ENCODE measurements around the gene VAV2. TPM values are rescaled to one million over a fixed set of nuclear protein-coding genes. Genes with fewer than 3 reads are reported as not detected.

VAV2 gene
- polyA plus RNA-seq, 1 experiment = 9.0 TPM

DNA sequence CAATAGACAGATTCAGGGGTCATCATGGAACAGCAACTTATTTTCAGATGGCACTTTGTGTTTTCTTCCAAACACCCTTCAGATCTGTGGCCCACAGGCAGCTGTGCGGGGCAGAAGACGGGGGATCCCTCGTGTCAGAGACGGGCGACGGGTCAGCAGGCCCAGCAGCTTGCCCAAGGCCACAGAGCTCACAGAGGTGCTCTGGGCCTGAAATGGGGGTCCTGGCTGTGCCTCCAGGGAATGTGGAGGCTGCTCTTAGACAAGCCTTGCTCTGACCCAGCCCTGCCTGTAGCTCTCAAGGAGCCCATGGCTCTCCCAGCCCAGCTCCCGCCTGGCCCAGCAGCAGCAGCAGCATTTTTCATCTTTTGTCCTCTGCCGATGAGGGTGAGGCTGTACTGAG is 213.0 kb downstream of the VAV2 start:
- H3K4me3 ChIP-seq (ENCODE audit: low read depth, low read length) = no peak overlapping the region
- CTCF ChIA-PET = no interaction called here
- no peak for DNase-seq (ENCODE audit: low read depth, low spot score)
- TF ChIP-seq, protein P1, sequence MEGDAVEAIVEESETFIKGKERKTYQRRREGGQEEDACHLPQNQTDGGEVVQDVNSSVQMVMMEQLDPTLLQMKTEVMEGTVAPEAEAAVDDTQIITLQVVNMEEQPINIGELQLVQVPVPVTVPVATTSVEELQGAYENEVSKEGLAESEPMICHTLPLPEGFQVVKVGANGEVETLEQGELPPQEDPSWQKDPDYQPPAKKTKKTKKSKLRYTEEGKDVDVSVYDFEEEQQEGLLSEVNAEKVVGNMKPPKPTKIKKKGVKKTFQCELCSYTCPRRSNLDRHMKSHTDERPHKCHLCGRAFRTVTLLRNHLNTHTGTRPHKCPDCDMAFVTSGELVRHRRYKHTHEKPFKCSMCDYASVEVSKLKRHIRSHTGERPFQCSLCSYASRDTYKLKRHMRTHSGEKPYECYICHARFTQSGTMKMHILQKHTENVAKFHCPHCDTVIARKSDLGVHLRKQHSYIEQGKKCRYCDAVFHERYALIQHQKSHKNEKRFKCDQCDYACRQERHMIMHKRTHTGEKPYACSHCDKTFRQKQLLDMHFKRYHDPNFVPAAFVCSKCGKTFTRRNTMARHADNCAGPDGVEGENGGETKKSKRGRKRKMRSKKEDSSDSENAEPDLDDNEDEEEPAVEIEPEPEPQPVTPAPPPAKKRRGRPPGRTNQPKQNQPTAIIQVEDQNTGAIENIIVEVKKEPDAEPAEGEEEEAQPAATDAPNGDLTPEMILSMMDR (IDR thresholded peaks at IDR 0.05; ENCODE audit: low read depth, low read length) = no peak
- peaks cover 18% of the 10 kb centered on the region for H3K9me3 ChIP-seq (ENCODE audit: control insufficient read depth, insufficient read depth, low read length)
- H3K27me3 ChIP-seq (ENCODE audit: control insufficient read depth, insufficient read depth, low read length) = no peaks in the 10 kb centered on the region
- H3K27ac ChIP-seq (ENCODE audit: low read depth, low read length) = no peak overlapping the region
- POLR2A ChIA-PET = interaction anchor here (0.6 kb wide), 1 partner anchor 214 kb away, joined by 3 read pairs; no protein-coding TSS in a partner anchor

DNA sequence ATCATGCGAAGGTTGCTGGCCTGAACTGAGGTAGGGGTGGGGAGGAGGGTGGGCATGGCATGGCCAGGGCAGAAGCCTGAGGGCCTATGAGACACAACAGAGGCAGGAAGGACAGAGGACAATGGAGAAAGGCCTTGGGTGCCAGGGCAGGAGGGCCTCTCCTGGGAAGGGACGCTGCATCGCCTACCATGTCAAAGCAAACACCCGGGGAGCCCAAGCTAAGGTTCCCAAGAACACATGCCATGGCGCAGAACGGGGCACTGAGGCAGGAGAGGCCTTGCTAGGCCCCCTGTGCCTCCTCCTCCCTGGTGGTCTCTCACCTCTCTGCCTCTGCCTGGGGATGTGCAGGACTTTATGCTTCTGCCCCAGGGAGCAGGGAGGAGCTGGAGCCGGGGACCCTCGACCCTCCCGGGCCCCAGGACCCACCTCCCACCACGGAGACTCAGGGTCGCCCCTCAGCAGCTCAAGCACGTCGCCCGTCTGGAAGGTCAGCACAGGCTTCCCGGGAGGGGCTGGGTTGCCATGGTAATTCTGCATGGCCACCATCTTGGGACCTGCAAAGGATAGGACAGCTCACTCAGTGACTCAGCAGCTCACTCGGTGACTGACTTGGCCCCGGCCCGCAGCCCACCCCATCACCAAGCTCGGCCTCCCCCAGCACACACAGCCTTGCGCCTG is 213.6 kb downstream of the VAV2 start:
- Histone ChIP-seq H3K27ac (ENCODE audit: low read depth, low read length) (no peak overlapping the region), H3K4me3 (ENCODE audit: low read depth, low read length) (no peak overlapping the region), H3K9me3 (ENCODE audit: control insufficient read depth, insufficient read depth, low read length) (peaks cover 22% of the 10 kb centered on the region), H3K27me3 (ENCODE audit: control insufficient read depth, insufficient read depth, low read length) (no peaks in the 10 kb centered on the region)
- POLR2A ChIA-PET = interaction anchor here (0.6 kb wide), 1 partner anchor 215 kb away, joined by 3 read pairs; no protein-coding TSS in a partner anchor
- TF ChIP-seq, protein P1 (IDR thresholded peaks at IDR 0.05; ENCODE audit: low read depth, low read length) = no peak
- CTCF ChIA-PET = no interaction called here
- no peak for DNase-seq (ENCODE audit: low read depth, low spot score)

DNA sequence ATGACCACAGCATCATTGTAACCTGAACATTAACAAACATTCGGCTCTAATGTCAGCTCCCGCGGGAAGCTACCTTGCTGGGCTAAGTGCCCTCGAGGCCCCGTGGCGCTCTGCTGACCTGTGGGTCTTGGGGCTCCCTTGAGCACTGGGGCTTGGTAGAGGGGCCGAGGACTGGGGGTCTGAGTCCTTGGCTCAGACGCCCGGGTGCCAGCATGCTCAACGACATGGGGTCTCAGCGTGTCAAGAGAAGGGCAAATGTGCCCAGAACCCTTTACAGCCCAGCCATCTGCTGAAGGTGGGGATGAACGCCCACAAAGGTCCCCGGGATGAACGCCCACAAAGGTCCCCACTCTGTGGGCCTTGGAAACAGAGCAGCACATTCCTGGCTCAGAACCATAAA is 214.3 kb downstream of the VAV2 start:
- H3K9me3 ChIP-seq (ENCODE audit: control insufficient read depth, insufficient read depth, low read length) = peaks cover 22% of the 10 kb centered on the region
- TF ChIP-seq, protein P1 (IDR thresholded peaks at IDR 0.05; ENCODE audit: low read depth, low read length) = no peak
- no peak overlapping the region for H3K4me3 ChIP-seq (ENCODE audit: low read depth, low read length)
- H3K27me3 ChIP-seq (ENCODE audit: control insufficient read depth, insufficient read depth, low read length) = no peaks in the 10 kb centered on the region
- ChIA-PET POLR2A (no interaction called here), CTCF (no interaction called here)
- H3K27ac ChIP-seq (ENCODE audit: low read depth, low read length) = no peak overlapping the region
- no peak for DNase-seq (ENCODE audit: low read depth, low spot score)

DNA sequence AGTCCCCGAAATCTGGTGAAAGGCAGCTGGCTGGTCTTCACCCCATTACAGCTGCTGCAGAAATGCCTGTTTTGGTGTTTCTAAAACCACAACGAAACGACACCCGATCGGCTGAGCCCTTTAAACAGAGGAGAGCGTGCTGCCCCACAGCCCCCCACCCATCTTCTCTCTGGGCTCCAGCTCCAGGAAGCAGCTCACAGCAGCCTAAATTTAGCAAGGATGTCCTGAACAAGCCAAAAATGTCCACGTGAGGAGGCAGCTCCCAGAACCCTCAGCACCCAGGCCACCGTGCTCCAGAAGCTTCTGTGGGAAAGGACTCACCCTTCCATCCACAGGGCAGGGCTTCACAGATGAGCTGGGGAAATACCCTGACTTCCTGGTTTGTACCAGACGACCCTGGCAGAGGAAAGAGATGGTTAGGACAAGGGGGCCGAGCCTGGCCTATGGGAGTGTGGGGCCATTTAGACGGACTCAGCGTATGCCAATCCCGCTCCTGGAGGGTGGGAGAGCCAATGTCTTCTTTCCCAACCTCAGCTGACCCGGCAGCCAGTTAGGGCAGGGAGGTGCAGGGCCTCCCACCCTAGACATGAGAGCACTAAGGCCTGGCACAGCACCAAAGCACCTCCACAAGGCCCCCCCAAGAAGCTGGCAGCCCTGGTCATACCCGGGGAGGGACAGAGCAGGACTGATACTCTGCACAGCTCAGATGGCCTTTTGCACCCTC is 214.9 kb downstream of the VAV2 start:
- H3K27ac ChIP-seq (ENCODE audit: low read depth, low read length) = no peak overlapping the region
- POLR2A ChIA-PET = no interaction called here
- TF ChIP-seq, protein P1 (IDR thresholded peaks at IDR 0.05; ENCODE audit: low read depth, low read length) = no peak
- no peak for DNase-seq (ENCODE audit: low read depth, low spot score)
- H3K9me3 ChIP-seq (ENCODE audit: control insufficient read depth, insufficient read depth, low read length) = peaks cover 22% of the 10 kb centered on the region
- CTCF ChIA-PET = no interaction called here
- no peak overlapping the region for H3K4me3 ChIP-seq (ENCODE audit: low read depth, low read length)
- no peaks in the 10 kb centered on the region for H3K27me3 ChIP-seq (ENCODE audit: control insufficient read depth, insufficient read depth, low read length)
